Measurements from ENCODE around the gene SSB.
"Not testable (repeated sequence)": the region's sequence is repeated elsewhere in the genome, so short reads cannot be mapped to it uniquely, and the experiment has no call there.

Gene SSB

DNA sequence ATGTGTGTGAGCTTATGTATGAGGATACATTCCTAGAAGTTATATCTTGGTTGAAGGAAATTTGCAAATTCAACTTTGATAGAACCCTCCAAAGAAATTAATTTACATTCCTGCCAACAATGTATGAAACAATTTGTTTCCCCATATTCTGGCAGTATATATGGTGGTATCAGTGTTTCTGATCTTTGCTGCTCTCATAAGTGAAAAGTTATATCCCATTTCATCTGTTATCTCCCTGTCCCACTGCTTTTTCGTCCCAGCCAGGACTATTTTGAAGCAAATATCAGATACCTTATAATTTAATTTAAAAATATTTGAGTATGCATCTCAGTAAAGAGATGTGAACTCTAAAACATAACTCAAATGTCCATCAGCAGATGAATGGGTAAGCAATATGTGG, 35.7 kb downstream of the SSB start:
- no peak for DNase-seq (ENCODE audit: low read depth)
- TF ChIP-seq, protein P1, sequence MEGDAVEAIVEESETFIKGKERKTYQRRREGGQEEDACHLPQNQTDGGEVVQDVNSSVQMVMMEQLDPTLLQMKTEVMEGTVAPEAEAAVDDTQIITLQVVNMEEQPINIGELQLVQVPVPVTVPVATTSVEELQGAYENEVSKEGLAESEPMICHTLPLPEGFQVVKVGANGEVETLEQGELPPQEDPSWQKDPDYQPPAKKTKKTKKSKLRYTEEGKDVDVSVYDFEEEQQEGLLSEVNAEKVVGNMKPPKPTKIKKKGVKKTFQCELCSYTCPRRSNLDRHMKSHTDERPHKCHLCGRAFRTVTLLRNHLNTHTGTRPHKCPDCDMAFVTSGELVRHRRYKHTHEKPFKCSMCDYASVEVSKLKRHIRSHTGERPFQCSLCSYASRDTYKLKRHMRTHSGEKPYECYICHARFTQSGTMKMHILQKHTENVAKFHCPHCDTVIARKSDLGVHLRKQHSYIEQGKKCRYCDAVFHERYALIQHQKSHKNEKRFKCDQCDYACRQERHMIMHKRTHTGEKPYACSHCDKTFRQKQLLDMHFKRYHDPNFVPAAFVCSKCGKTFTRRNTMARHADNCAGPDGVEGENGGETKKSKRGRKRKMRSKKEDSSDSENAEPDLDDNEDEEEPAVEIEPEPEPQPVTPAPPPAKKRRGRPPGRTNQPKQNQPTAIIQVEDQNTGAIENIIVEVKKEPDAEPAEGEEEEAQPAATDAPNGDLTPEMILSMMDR (conservative IDR thresholded peaks at IDR 0.05; ENCODE audit: low read depth, low read length): no peak
- H3K4me3 ChIP-seq (ENCODE audit: low read depth, low read length): no peak overlapping the region

DNA sequence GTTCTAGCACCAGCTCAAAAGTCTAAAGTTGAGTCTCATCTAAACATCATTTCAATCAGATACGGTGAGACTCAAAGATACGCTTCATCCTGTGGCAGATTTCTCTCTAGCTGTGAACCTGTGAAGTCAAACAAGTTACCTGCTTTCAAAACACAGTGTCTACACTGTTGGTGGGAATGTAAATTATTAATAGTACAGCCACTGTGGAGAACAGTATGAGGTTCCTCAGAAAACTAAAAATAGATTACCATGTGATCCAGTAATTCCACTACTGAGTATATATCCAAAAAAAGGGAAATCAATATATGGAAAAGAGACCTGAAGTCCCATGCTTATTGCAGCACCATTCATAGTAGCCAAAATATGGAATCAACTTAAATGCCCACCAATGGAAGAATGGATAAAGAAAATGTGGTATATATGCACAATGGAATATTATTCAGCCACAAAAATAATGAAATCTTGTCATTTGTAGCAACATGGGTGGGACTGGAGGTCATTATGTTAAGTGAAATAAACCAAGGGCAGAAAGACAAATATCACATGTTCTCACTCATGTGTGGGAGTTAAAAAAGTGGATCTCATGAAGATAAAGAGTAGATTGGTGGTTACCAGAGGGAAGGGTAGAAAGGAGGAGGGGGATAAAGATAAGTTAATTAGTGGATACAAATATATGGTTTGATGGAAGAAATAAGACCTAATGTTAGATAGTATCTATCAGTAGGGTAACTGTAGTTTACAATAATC, 40.2 kb downstream of the SSB start:
- TF ChIP-seq, protein P1 (conservative IDR thresholded peaks at IDR 0.05; ENCODE audit: low read depth, low read length): no peak
- H3K4me3 ChIP-seq (ENCODE audit: low read depth, low read length): no peak overlapping the region
- DNase-seq (ENCODE audit: low read depth): no peak

DNA sequence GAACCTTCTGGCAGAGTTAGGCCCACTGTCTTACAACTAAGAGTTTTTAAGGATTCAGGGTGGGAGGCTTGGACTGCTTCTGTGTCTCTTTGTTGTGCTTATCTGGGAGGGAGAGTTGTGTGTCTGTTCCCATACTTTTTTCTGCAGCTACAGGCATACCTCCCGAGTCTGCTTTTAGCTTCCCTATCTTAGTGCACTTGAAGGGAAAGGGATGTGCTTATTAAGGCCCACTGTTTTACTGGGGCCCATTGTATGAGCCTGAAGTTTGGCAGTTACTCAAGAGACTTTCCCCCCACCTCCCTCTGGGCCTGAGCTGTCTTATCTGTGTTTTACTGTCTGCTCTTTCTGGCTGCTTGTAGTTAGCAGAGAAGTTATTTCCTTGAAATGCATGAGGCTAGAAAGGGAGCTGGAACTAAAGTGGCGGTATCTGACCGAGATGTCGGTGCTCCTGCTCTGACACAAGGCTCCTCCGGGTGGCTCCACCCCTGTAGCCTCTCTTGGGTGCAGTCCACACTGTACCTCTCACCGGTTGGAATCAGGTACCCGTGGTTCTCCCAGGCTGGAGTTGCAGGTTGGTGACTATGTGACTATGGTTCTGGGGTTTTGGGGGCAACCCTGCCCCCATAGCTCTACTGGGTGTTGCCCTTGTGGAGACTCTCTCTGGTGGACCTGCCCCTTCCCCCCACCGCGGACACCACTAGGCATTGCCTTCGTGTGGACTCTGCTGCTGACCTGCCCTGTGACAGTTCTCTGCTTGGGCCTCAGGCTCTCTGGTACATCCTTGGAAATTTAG, 41.5 kb downstream of the SSB start:
- peak; percentile 52 for DNase-seq (ENCODE audit: low read depth)
- H3K4me3 ChIP-seq (ENCODE audit: low read depth, low read length): no peak overlapping the region
- TF ChIP-seq, protein P1 (conservative IDR thresholded peaks at IDR 0.05; ENCODE audit: low read depth, low read length): no peak

DNA sequence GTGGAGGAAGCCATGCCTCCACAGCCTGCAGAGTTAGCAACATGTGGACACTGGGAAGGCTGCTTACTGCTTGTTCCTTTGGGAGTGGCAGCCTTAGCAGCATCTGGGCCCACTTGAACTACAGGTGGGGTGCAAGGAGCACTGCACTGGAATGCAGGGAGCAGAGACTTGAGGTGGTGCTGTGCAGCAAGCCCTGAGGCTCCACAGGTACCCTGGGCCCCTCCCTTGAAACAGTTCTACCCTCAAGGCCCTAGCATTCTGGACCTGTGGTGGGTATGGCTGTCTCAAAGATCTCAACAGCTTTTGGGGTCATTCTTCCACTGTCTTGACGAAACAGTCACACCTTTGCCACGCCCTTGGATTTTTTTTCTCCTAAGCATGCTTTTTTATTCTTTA, 42.1 kb downstream of the SSB start:
- no peak for DNase-seq (ENCODE audit: low read depth)

DNA sequence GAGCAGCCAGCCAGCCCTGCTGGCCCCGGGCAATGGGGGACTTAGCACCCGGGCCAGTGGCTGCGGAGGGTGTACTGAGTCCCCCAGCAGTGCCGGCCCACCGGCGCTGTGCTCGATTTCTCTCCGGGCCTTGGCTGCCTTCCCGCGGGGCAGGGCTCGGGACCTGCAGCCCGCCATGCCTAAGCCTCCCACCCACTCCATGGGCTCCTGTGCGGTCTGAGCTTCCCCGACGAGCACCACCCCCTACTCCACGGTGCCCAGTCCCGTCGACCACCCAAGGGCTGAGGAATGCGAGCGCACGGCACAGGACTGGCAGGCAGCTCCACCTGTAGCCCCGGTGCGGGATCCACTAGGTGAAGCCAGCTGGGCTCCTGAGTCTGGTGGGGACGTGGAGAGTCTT, 43.0 kb downstream of the SSB start:
- H3K4me3 ChIP-seq (ENCODE audit: low read depth, low read length); DNase-seq (ENCODE audit: low read depth): not testable (repeated sequence)

More for the DNA sequence above, 42.1 kb downstream of the SSB start:
- TF ChIP-seq, protein P1 (conservative IDR thresholded peaks at IDR 0.05; ENCODE audit: low read depth, low read length): no peak
- H3K4me3 ChIP-seq (ENCODE audit: low read depth, low read length): no peak overlapping the region

DNA sequence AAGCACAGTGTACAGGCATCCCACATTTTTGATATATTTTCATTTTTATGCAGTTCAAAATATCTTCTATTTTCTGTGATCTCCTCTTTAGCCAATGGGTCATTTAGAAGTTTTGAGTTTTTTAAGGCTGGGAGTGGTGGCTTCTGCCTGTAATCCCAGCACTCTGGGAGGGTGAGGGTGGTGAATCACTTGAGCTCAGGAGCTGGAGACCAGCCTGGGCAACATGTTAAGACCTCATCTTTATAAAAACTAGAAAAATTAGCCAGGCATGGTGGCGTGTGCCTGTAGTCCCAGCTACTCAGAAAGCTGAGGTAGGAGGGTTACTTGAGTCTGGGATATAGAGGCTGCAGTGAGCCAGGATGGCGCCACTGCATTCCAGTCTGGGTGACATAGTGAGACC, 46.3 kb downstream of the SSB start:
- TF ChIP-seq, protein P1 (conservative IDR thresholded peaks at IDR 0.05; ENCODE audit: low read depth, low read length): no peak
- no peak for DNase-seq (ENCODE audit: low read depth)
- H3K4me3 ChIP-seq (ENCODE audit: low read depth, low read length): no peak overlapping the region

DNA sequence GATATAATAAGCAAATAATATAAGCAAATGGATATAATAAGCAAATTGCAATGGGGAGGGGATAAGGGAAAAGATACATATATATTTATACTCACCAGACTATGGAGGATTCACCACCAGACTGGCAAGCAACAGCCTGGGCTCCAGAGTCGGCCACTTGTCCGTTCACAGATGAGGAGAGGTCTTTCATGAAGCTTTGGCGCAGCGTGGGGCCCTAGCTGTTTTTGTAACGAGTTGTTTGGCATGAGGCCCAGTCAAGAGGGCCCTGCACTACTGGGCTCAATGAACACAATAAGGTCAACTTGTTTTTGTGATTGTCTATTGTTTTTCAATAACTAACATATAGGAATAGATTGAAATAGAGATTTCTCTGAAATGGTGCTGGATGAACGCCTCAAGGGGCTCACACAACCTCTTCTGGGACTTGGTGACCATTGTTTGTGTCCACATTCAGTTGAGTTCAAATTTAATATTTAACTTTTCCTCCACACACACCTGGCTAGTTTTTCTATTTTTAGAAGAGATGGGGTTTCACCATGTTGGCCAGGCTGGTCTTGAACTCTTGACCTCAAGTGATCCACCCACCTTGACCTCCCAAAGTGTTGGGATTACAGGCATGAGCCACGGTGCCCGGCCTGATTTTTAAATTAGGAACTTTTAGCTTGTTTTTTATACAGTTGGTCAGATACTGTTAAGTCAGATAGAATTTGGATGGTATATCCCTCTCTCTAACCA, 50.5 kb downstream of the SSB start:
- H3K4me3 ChIP-seq (ENCODE audit: low read depth, low read length); DNase-seq (ENCODE audit: low read depth): not testable (repeated sequence)

Measured in choroid plexus epithelial cell (primary cell).